ENCODE results near the gene RABAC1. TPM values are rescaled to one million over a fixed set of nuclear protein-coding genes. Genes with fewer than 3 reads are reported as not detected.
"Not testable (repeated sequence)": the region's sequence is repeated elsewhere in the genome, so short reads cannot be mapped to it uniquely, and the experiment has no call there.

Gene RABAC1
- polyA plus RNA-seq, 1 donor (not counting 4 experiments of a cell fraction or from before 2014, with no cell fraction given): 107 TPM

DNA sequence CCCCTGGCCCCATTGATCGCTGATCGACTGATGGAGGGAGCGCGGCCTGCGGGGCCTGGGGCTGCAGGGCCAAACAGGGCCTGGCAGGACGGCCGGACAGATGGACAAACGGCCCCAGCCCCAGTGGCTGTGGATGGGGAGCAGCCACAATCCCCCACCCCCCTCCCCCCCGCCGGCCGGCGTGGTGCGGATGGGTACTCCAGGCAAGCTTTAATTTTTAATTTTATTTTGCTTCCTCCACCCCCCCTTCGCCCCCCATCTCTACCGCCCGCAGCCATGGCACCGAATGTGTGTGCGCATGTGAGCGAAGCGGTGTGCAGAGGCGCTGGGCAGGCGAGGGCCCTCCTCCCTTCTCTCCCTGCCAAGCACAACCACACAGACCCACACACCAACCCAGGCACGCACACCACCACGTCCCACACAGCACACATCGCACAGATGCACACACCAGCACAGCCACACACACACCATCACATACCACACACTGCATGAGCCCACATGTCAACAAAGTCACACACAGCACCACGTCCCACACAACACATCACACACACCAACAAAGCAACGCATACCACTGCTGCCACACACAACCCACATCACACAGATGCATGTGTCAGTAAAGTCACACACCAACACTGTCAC, 43.2 kb downstream of the RABAC1 start:
- no peak overlapping the region for H3K27ac ChIP-seq (ENCODE audit: control insufficient read depth, insufficient read depth, low read length)
- H3K4me3 ChIP-seq (ENCODE audit: control insufficient read depth in 2 of 3, extremely low read depth in 1 of 3, insufficient read depth in 2 of 3, low read depth in 1 of 3, low read length in 3 of 3): no peak overlapping the region
- TF ChIP-seq CTCF (optimal IDR thresholded peaks at IDR 0.05 in 1 of 3, IDR thresholded peaks at IDR 0.05 in 1 of 3, conservative IDR thresholded peaks at IDR 0.05 in 1 of 3; ENCODE audit: extremely low read depth in 1 of 3, insufficient read depth in 2 of 3, low read length in 3 of 3) (no peak), EZH2 (IDR thresholded peaks at IDR 0.05; ENCODE audit: low read length) (no peak)
- no peaks in the 10 kb centered on the region for H3K4me1 ChIP-seq (ENCODE audit: control insufficient read depth, extremely low read depth, insufficient read depth, low read length)
- dilution Hi-C loops (cut with MboI; ENCODE audit: extremely low pct_ligation_motif_present, low sequenced_read_pairs): no loop called here
- peaks cover 9% of the 10 kb centered on the region for H4K20me1 ChIP-seq (ENCODE audit: control insufficient read depth, extremely low read depth, insufficient read depth, low read length)
- DNase-seq (ENCODE audit: low read depth, low spot score) (no peak), FAIRE-seq (no peak)
- no peaks in the 10 kb centered on the region for H3K36me3 ChIP-seq (ENCODE audit: control insufficient read depth in 2 of 2, extremely low read depth in 1 of 2, insufficient read depth in 2 of 2, low read length in 2 of 2)
- no peaks in the 10 kb centered on the region for H3K79me2 ChIP-seq (ENCODE audit: control insufficient read depth, insufficient read depth, low read length)
- no peaks in the 10 kb centered on the region for H3K9me1 ChIP-seq (ENCODE audit: control insufficient read depth, extremely low read depth, insufficient read depth, low read length)
- peaks cover 8% of the 10 kb centered on the region for H3K9me3 ChIP-seq (ENCODE audit: control insufficient read depth, low read depth, low read length)
- H2AFZ ChIP-seq (ENCODE audit: control insufficient read depth, low read length): no peak overlapping the region
- no peak overlapping the region for H3K4me2 ChIP-seq (ENCODE audit: control insufficient read depth, extremely low read depth, insufficient read depth, low read depth, low read length)
- peaks cover 80% of the 10 kb centered on the region for H3K27me3 ChIP-seq (ENCODE audit: control insufficient read depth, extremely low read depth, insufficient read depth, low read length)
- H3K9ac ChIP-seq (ENCODE audit: control insufficient read depth, extremely low read depth, insufficient read depth, low read length): no peak overlapping the region

DNA sequence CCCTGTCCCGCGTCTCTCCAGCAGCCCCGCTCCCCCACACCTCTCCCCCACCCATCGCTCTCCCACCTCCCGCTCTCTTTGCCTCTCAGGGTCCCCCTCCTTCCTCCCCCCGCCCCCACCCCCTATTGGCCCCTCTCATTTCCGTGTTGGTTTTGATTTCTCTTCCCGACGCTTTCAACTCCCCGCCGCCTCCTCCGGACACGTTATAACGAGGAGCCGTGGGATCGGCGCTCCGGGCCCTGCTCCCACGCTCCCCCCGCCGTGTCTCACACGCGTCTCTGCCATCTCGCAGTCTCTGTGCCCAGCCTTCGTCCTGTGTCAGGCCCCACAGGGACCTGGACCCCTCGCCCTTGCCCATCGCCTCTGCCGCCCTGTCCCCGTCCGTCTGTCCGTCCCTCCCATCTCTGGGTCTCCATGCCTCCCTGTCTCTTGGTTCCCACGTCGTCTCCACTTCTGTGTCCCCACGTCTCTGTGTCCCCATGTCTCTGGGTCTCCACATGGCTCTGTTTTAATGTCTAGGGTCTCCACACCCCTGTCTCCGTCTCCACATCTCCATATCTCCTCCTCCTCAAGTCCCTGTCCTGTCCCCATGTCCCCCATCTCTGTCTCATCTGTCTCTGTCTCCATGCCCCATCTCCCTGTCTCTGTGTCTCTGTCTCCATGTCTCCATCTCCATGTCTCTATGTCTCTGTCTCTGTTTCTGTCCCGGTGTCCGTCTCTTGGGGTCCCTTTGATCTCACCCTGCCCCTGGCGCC, 43.9 kb downstream of the RABAC1 start:
- peaks cover 80% of the 10 kb centered on the region for H3K27me3 ChIP-seq (ENCODE audit: control insufficient read depth, extremely low read depth, insufficient read depth, low read length)
- dilution Hi-C loops (cut with MboI; ENCODE audit: extremely low pct_ligation_motif_present, low sequenced_read_pairs): no loop called here

GRCh38 chr19:41914424-41914834, 44.7 kb downstream of the RABAC1 start:
- H3K4me3 ChIP-seq (ENCODE audit: control insufficient read depth in 2 of 3, extremely low read depth in 1 of 3, insufficient read depth in 2 of 3, low read depth in 1 of 3, low read length in 3 of 3); H3K27ac ChIP-seq (ENCODE audit: control insufficient read depth, insufficient read depth, low read length); H2AFZ ChIP-seq (ENCODE audit: control insufficient read depth, low read length); H3K36me3 ChIP-seq (ENCODE audit: control insufficient read depth in 2 of 2, extremely low read depth in 1 of 2, insufficient read depth in 2 of 2, low read length in 2 of 2); H3K9me3 ChIP-seq (ENCODE audit: control insufficient read depth, low read depth, low read length); H3K79me2 ChIP-seq (ENCODE audit: control insufficient read depth, insufficient read depth, low read length); FAIRE-seq; H3K4me2 ChIP-seq (ENCODE audit: control insufficient read depth, extremely low read depth, insufficient read depth, low read depth, low read length); H3K9ac ChIP-seq (ENCODE audit: control insufficient read depth, extremely low read depth, insufficient read depth, low read length); dilution Hi-C loops (cut with MboI; ENCODE audit: extremely low pct_ligation_motif_present, low sequenced_read_pairs); DNase-seq (ENCODE audit: low read depth, low spot score); H3K9me1 ChIP-seq (ENCODE audit: control insufficient read depth, extremely low read depth, insufficient read depth, low read length); H3K4me1 ChIP-seq (ENCODE audit: control insufficient read depth, extremely low read depth, insufficient read depth, low read length): not testable (repeated sequence)
- Histone ChIP-seq H4K20me1 (ENCODE audit: control insufficient read depth, extremely low read depth, insufficient read depth, low read length) (peaks cover 13% of the 10 kb centered on the region), H3K27me3 (ENCODE audit: control insufficient read depth, extremely low read depth, insufficient read depth, low read length) (peaks cover 83% of the 10 kb centered on the region)

More for the DNA sequence above, 43.9 kb downstream of the RABAC1 start:
- no peak for DNase-seq (ENCODE audit: low read depth, low spot score)
- H3K36me3 ChIP-seq (ENCODE audit: control insufficient read depth in 2 of 2, extremely low read depth in 1 of 2, insufficient read depth in 2 of 2, low read length in 2 of 2): no peaks in the 10 kb centered on the region
- no peak overlapping the region for H3K27ac ChIP-seq (ENCODE audit: control insufficient read depth, insufficient read depth, low read length)
- no peaks in the 10 kb centered on the region for H3K4me1 ChIP-seq (ENCODE audit: control insufficient read depth, extremely low read depth, insufficient read depth, low read length)
- peaks cover 13% of the 10 kb centered on the region for H4K20me1 ChIP-seq (ENCODE audit: control insufficient read depth, extremely low read depth, insufficient read depth, low read length)
- H3K4me2 ChIP-seq (ENCODE audit: control insufficient read depth, extremely low read depth, insufficient read depth, low read depth, low read length): no peak overlapping the region
- no peaks in the 10 kb centered on the region for H3K9me1 ChIP-seq (ENCODE audit: control insufficient read depth, extremely low read depth, insufficient read depth, low read length)
- peaks cover 4% of the 10 kb centered on the region for H3K9me3 ChIP-seq (ENCODE audit: control insufficient read depth, low read depth, low read length)
- H2AFZ ChIP-seq (ENCODE audit: control insufficient read depth, low read length): no peak overlapping the region
- no peaks in the 10 kb centered on the region for H3K79me2 ChIP-seq (ENCODE audit: control insufficient read depth, insufficient read depth, low read length)
- H3K9ac ChIP-seq (ENCODE audit: control insufficient read depth, extremely low read depth, insufficient read depth, low read length): no peak overlapping the region
- TF ChIP-seq EZH2 (IDR thresholded peaks at IDR 0.05; ENCODE audit: low read length) (peak; percentile 99), CTCF (optimal IDR thresholded peaks at IDR 0.05 in 1 of 3, IDR thresholded peaks at IDR 0.05 in 1 of 3, conservative IDR thresholded peaks at IDR 0.05 in 1 of 3; ENCODE audit: extremely low read depth in 1 of 3, insufficient read depth in 2 of 3, low read length in 3 of 3) (no peak)
- no peak for FAIRE-seq
- H3K4me3 ChIP-seq (ENCODE audit: control insufficient read depth in 2 of 3, extremely low read depth in 1 of 3, insufficient read depth in 2 of 3, low read depth in 1 of 3, low read length in 3 of 3): peak overlapping the region in 1 of 3 experiments; percentile 4

Data from keratinocyte (primary cell).